Measurements from ENCODE around the gene TBCD.

TBCD gene

GRCh38 chr17:82751571-82752370 lies at the start of gene TBCD:
TBCD (plus strand) TSS chr17:82752065; CDS start chr17:82752194, 129 bp downstream.
- peak; percentile 88 for DNase-seq

GRCh38 chr17:82702231-82702927 lies 49.5 kb upstream of the TBCD start:
- DNase-seq = no peak

GRCh38 chr17:82703036-82703745 lies 48.7 kb upstream of the TBCD start:
- DNase-seq = no peak

GRCh38 chr17:82703935-82704865 lies 47.7 kb upstream of the TBCD start:
- no peak for DNase-seq

GRCh38 chr17:82704886-82705285 lies 47.0 kb upstream of the TBCD start:
- DNase-seq = no peak

GRCh38 chr17:82705756-82706155 lies 46.1 kb upstream of the TBCD start:
- no peak for DNase-seq

- DNase-seq = no peak
Measured at GRCh38 chr17:82709024-82709675, 42.7 kb upstream of the TBCD start.

GRCh38 chr17:82709676-82710498 lies 42.0 kb upstream of the TBCD start:
- no peak for DNase-seq

- DNase-seq = no peak
Measured at GRCh38 chr17:82710499-82711232, 41.2 kb upstream of the TBCD start.

GRCh38 chr17:82713071-82713723 lies 38.7 kb upstream of the TBCD start:
- no peak for DNase-seq

- DNase-seq = peak; percentile 86
Measured at GRCh38 chr17:82716203-82717010, 35.5 kb upstream of the TBCD start, which contains the start of gene FN3KRP. FN3KRP (plus strand) TSS chr17:82716706; CDS start chr17:82716756, 50 bp downstream.

GRCh38 chr17:82718986-82719685 lies 32.7 kb upstream of the TBCD start:
- DNase-seq = no peak

GRCh38 chr17:82720204-82720603 lies 31.7 kb upstream of the TBCD start:
- no peak for DNase-seq

GRCh38 chr17:82722341-82723013 lies 29.4 kb upstream of the TBCD start:
- no peak for DNase-seq

GRCh38 chr17:82723169-82723807 lies 28.6 kb upstream of the TBCD start:
- DNase-seq = no peak

GRCh38 chr17:82726427-82726826 lies 25.4 kb upstream of the TBCD start:
- no peak for DNase-seq
